Lower lobe of right lung (tissue), 2 donors: ENCODE results near the gene CAMSAP1. TPM values are rescaled to one million over a fixed set of nuclear protein-coding genes. Genes with fewer than 3 reads are reported as not detected.

Experiments
- ATAC-seq, 2 donors: fragments of 200-7000 bp; cut with Tn5 transposase; one replicate each; pipeline ENCODE4 v1.9.1; 2020 to 2022; ENCODE audit warnings: mild to moderate bottlenecking in 2 of 2, moderate library complexity in 2 of 2
- DNase-seq: peaks from one replicate; pipeline ENCODE4 v3.0.0-alpha.2; 2020
- H3K27ac ChIP-seq: fragments of 200-600 bp; one replicate; pipeline ENCODE4 v1.8.0; 2022
- H3K27me3 ChIP-seq: fragments of 200-600 bp; one replicate; pipeline ENCODE4 v1.8.0; 2022; ENCODE audit warnings: low read depth
- H3K36me3 ChIP-seq: fragments of 200-600 bp; one replicate; pipeline ENCODE4 v1.8.0; 2022; ENCODE audit warnings: mild to moderate bottlenecking
- H3K4me1 ChIP-seq: fragments of 200-600 bp; one replicate; pipeline ENCODE4 v1.8.0; 2022
- H3K4me3 ChIP-seq: fragments of 200-600 bp; one replicate; pipeline ENCODE4 v1.8.0; 2022; ENCODE audit warnings: mild to moderate bottlenecking
- H3K9me3 ChIP-seq: fragments of 200-600 bp; one replicate; pipeline ENCODE4 v1.8.0; 2022
- CTCF ChIP-seq: fragments of 200-600 bp; IDR thresholded peaks from one replicate; pipeline ENCODE4 v1.8.0; 2022; ENCODE audit warnings: antibody characterized with exemption, mild to moderate bottlenecking
- intact Hi-C: fragments of 100-400 bp; cut with DNase I; formaldehyde crosslinking; loops from one replicate; pipeline ENCODE4 v1.11.0; 2022
- total RNA-seq: library from RNA; stranded (reverse); fragmentation: NEBNext Ultra II Directional; extraction: Animal tissue kit (Norgen Biotek cat#: 25700); gene quantifications from one replicate; pipeline ENCODE4 v1.2.1, GENCODE V29; 2021
- donor health status: DM: no; HTN: yes; CAD: no; lungs with severe emphysema.

Gene CAMSAP1
- total RNA-seq, 1 donor from 2014 or later, result 34.4 TPM

GRCh38 chr9:135791431-135792267, 115.7 kb downstream of the CAMSAP1 start:
- no peak for ATAC-seq
- no peaks in the 10 kb centered on the region for H3K9me3 ChIP-seq

GRCh38 chr9:135790850-135791249, 116.5 kb downstream of the CAMSAP1 start:
- Histone ChIP-seq H3K4me1 (no peaks in the 10 kb centered on the region), H3K9me3 (no peaks in the 10 kb centered on the region), H3K27ac (no peak overlapping the region), H3K4me3 (no peak overlapping the region), H3K27me3 (no peaks in the 10 kb centered on the region), H3K36me3 (no peaks in the 10 kb centered on the region)
- ATAC-seq (no peak), DNase-seq (no peak)
- TF ChIP-seq CTCF, result no peak
- intact Hi-C loops, result no loop called here

More at GRCh38 chr9:135791431-135792267, 115.7 kb downstream of the CAMSAP1 start:
- no peaks in the 10 kb centered on the region for H3K27me3 ChIP-seq
- DNase-seq, result no peak
- H3K27ac ChIP-seq, result no peak overlapping the region
- TF ChIP-seq CTCF, result no peak
- H3K4me3 ChIP-seq, result no peak overlapping the region
- H3K4me1 ChIP-seq, result no peaks in the 10 kb centered on the region
- H3K36me3 ChIP-seq, result no peaks in the 10 kb centered on the region
- intact Hi-C loops, result no loop called here

GRCh38 chr9:135790356-135790755, 117.0 kb downstream of the CAMSAP1 start:
- Histone ChIP-seq H3K4me3 (no peak overlapping the region), H3K27ac (no peak overlapping the region), H3K36me3 (no peaks in the 10 kb centered on the region), H3K27me3 (no peaks in the 10 kb centered on the region), H3K4me1 (no peaks in the 10 kb centered on the region), H3K9me3 (no peaks in the 10 kb centered on the region)
- no peak for ATAC-seq
- DNase-seq, result no peak
- intact Hi-C loops, result no loop called here
- TF ChIP-seq CTCF, result no peak

GRCh38 chr9:135789838-135790291, 117.5 kb downstream of the CAMSAP1 start:
- intact Hi-C loops, result no loop called here
- no peaks in the 10 kb centered on the region for H3K27me3 ChIP-seq
- no peak overlapping the region for H3K27ac ChIP-seq
- no peaks in the 10 kb centered on the region for H3K36me3 ChIP-seq
- H3K9me3 ChIP-seq, result no peaks in the 10 kb centered on the region
- no peak overlapping the region for H3K4me3 ChIP-seq
- TF ChIP-seq CTCF, result no peak
- DNase-seq (no peak), ATAC-seq (no peak)
- no peaks in the 10 kb centered on the region for H3K4me1 ChIP-seq

GRCh38 chr9:135788576-135789300, 118.6 kb downstream of the CAMSAP1 start:
- no peaks in the 10 kb centered on the region for H3K4me1 ChIP-seq
- no peak overlapping the region for H3K27ac ChIP-seq
- no peak for TF ChIP-seq CTCF
- no peaks in the 10 kb centered on the region for H3K9me3 ChIP-seq
- H3K4me3 ChIP-seq, result no peak overlapping the region
- no peak for ATAC-seq
- DNase-seq, result no peak
- intact Hi-C loops, result no loop called here
- H3K27me3 ChIP-seq, result no peaks in the 10 kb centered on the region
- no peaks in the 10 kb centered on the region for H3K36me3 ChIP-seq
